B cell (primary cell): ENCODE results near the gene AKAP6. TPM values are rescaled to one million over a fixed set of nuclear protein-coding genes. Genes with fewer than 3 reads are reported as not detected.

Experiments used
- ATAC-seq: fragments of 200-7000 bp; cut with Tn5 transposase; one replicate; pipeline ENCODE4 v1.10.0; 2021; ENCODE audit warnings: low read depth, mild to moderate bottlenecking, moderate number of reproducible peaks, moderate library complexity
- CTCF ChIA-PET: fragments of 350-600 bp; sonication (Branson Sonifier 250); formaldehyde crosslinking; loops from one replicate; lab custom pipeline; 2021; ENCODE audit warnings: antibody characterized with exemption, inconsistent platforms; lab: Charles Lee
- POLR2A ChIA-PET: fragments of 350-600 bp; sonication (Branson Sonifier 250); formaldehyde crosslinking; loops from one replicate; lab custom pipeline; 2021; ENCODE audit warnings: antibody characterized with exemption; lab: Charles Lee
- DNase-seq: peaks from one replicate; pipeline ENCODE4 v3.0.0; 2013
- H2AFZ ChIP-seq: 2 replicates; pipeline ENCODE4 v1.6.1; 2012; ENCODE audit warnings: mild to moderate bottlenecking, low read depth, low read length; ENCODE audit not compliant: insufficient read depth, poor library complexity, severe bottlenecking
- H3K27ac ChIP-seq, 2 donors: 1 replicate in 1 of 2; 2 replicates in 1 of 2; pipeline ENCODE4 v1.5.1; 2012 to 2013; ENCODE audit warnings: low read length in 2 of 2, mild to moderate bottlenecking in 2 of 2, moderate library complexity in 1 of 2
- H3K27me3 ChIP-seq, 4 experiments: fragments of 200-600 bp in 1 of 4; sonication (generic) in 1 of 4; replicated peaks in 1 of 4; 1 replicate in 2 of 4; 2 replicates in 2 of 4; pipeline versions ENCODE4 v1.6.1 to v1.7.0; 2013 to 2016; ENCODE audit warnings: low read length in 3 of 4, mild to moderate bottlenecking in 2 of 4, mixed read lengths in 1 of 4, moderate library complexity in 1 of 4; ENCODE audit not compliant: insufficient read depth in 4 of 4, control insufficient read depth in 3 of 4; ENCODE audit errors: control extremely low read depth in 1 of 4
- H3K36me3 ChIP-seq, 2 experiments: replicated peaks in 1 of 2; 1 replicate in 1 of 2; 2 replicates in 1 of 2; pipeline versions ENCODE4 v1.6.1 to v1.7.1; 2013; ENCODE audit warnings: low read length in 1 of 2; ENCODE audit not compliant: insufficient read depth in 2 of 2, control insufficient read depth in 1 of 2; ENCODE audit errors: control extremely low read depth in 1 of 2, extremely low read depth in 1 of 2
- H3K4me1 ChIP-seq, 2 donors: fragments of 200-600 bp in 1 of 2; sonication (generic) in 1 of 2; 1 replicate in 1 of 2; 2 replicates in 1 of 2; pipeline versions ENCODE4 v1.5.1 to v1.6.1; 2013 to 2017; ENCODE audit warnings: low read length in 2 of 2; ENCODE audit not compliant: control insufficient read depth in 2 of 2, insufficient read depth in 2 of 2
- H3K4me2 ChIP-seq: replicated peaks from 2 replicates; pipeline ENCODE3; 2012; ENCODE audit warnings: mild to moderate bottlenecking, low read depth, low read length; ENCODE audit not compliant: poor library complexity, severe bottlenecking
- H3K4me3 ChIP-seq, 5 experiments: fragments of 200-600 bp in 1 of 5; sonication (generic) in 1 of 5; 1 replicate in 3 of 5; 2 replicates in 2 of 5; pipeline versions ENCODE4 v1.5.1 to v1.7.0; 2011 to 2016; ENCODE audit warnings: low read length in 4 of 5, mild to moderate bottlenecking in 4 of 5, low read depth in 2 of 5, control low read depth in 1 of 5, moderate library complexity in 1 of 5; ENCODE audit not compliant: insufficient read depth in 1 of 5; ENCODE audit errors: control extremely low read depth in 1 of 5, extremely low read depth in 1 of 5
- H3K79me2 ChIP-seq: fragments of 200-600 bp; sonication (generic); one replicate; pipeline ENCODE4 v1.6.0; 2016; ENCODE audit warnings: low read length; ENCODE audit not compliant: control insufficient read depth, insufficient read depth
- H3K9ac ChIP-seq: fragments of 200-600 bp; sonication (generic); 2 replicates; pipeline ENCODE4 v1.6.1; 2017; ENCODE audit warnings: mild to moderate bottlenecking, low read length, moderate library complexity
- H3K9me3 ChIP-seq, 3 donors: one replicate each; pipeline versions ENCODE4 v1.6.1 to v1.7.1; 2013; ENCODE audit warnings: low read length in 2 of 3; ENCODE audit not compliant: control insufficient read depth in 2 of 3, insufficient read depth in 1 of 3; ENCODE audit errors: control extremely low read depth in 1 of 3
- H4K20me1 ChIP-seq: 2 replicates; pipeline ENCODE4 v1.6.0; 2012; ENCODE audit warnings: mild to moderate bottlenecking, low read length; ENCODE audit not compliant: insufficient read depth, control insufficient read depth, poor library complexity, severe bottlenecking
- H3K27ac Mint-ChIP-seq: one replicate; pipeline ENCODE4 v1.8.0; 2021; ENCODE audit warnings: mixed read lengths
- H3K27me3 Mint-ChIP-seq: one replicate; pipeline ENCODE4 v1.8.0; 2021; ENCODE audit warnings: mixed read lengths
- H3K4me1 Mint-ChIP-seq: one replicate; pipeline ENCODE4 v1.8.0; 2021; ENCODE audit warnings: mixed read lengths
- H3K4me3 Mint-ChIP-seq: one replicate; pipeline ENCODE4 v1.8.0; 2021; ENCODE audit warnings: mixed read lengths
- H3K9me3 Mint-ChIP-seq: one replicate; pipeline ENCODE4 v1.8.0; 2022; ENCODE audit warnings: mixed read lengths; ENCODE audit not compliant: insufficient read depth
- EZH2 ChIP-seq: IDR thresholded peaks from 2 replicates; pipeline ENCODE4 v1.6.1; 2012; ENCODE audit warnings: borderline replicate concordance, low read depth, mild to moderate bottlenecking, moderate library complexity, low read length; ENCODE audit not compliant: insufficient read depth, poor library complexity, severe bottlenecking
- WGBS: methylation state at CpG from one replicate; pipeline ENCODE4 v1.1.5; 2013; ENCODE audit warnings: missing lambda C conversion rate; ENCODE audit not compliant: insufficient coverage; 5-methylcytosine and 5-hydroxymethylcytosine counted together
- intact Hi-C: fragments of 100-400 bp; cut with micrococcal nuclease; formaldehyde crosslinking; loops from one replicate; pipeline ENCODE4 v1.10.0; 2022
- polyA plus RNA-seq: library from polyadenylated mRNA; depleted of rRNA; stranded (reverse); fragments of >200 nt; gene quantifications from 2 replicates; pipeline ENCODE4 v1.2.3, GENCODE V29; 2012
- total RNA-seq, 2 donors: library from RNA; stranded (reverse); fragments of 120-200 nt in 1 of 2; gene quantifications; 1 replicate in 1 of 2; 2 replicates in 1 of 2; pipeline versions ENCODE4 v1.2.3 to v1.2.4, GENCODE V29; 2013 to 2022
- TF ChIP-seq, protein P1 (sequence below): fragments of 200-600 bp; IDR thresholded peaks from one replicate; pipeline ENCODE4 v1.8.0; 2022; ENCODE audit warnings: antibody characterized with exemption, mild to moderate bottlenecking

Gene AKAP6
- total and polyA plus RNA-seq, 2 donors (not counting 1 experiment from before 2014, with no cell fraction given): 1.4 to 2.8 TPM

DNA sequence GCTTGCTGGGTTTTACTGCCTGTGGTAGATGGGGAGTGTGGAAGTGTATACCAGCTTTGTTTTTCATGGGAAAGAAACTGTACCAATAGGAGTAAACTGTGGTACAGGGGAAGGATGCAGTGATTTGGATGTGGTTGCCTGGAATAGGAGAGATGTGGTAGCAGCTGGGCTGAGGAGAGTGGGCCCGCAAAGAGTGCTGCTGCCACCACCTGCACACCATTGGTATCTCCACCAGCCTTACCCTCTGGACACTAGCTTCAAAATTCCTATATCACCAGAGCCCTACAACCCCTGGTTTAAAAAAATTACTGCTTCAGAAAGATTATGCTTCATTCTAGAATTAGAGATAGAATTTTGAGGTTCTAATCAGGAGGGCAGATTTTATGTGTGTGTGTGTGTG lies 53.6 kb downstream of the AKAP6 start:
- H3K27ac Mint-ChIP-seq: no peak overlapping the region
- Histone ChIP-seq H3K4me3 (no peak overlapping the region), H4K20me1 (no peaks in the 10 kb centered on the region), H3K27me3 (no peaks in the 10 kb centered on the region), H3K79me2 (no peaks in the 10 kb centered on the region), H3K4me1 (no peaks in the 10 kb centered on the region), H2AFZ (no peak overlapping the region), H3K4me2 (no peak overlapping the region), H3K27ac (no peak overlapping the region), H3K9me3 (no peaks in the 10 kb centered on the region), H3K36me3 (no peaks in the 10 kb centered on the region), H3K9ac (no peak overlapping the region)
- H3K27me3 Mint-ChIP-seq: peaks cover 2% of the 10 kb centered on the region
- ChIA-PET CTCF (no interaction called here), POLR2A (no interaction called here)
- DNase-seq: no peak
- no peak overlapping the region for H3K4me3 Mint-ChIP-seq
- H3K4me1 Mint-ChIP-seq: no peaks in the 10 kb centered on the region
- intact Hi-C loops: no loop called here
- WGBS: no CpG with 5 or more reads among the region's 1 CpG
- no peak for TF ChIP-seq EZH2
- TF ChIP-seq, protein P1, sequence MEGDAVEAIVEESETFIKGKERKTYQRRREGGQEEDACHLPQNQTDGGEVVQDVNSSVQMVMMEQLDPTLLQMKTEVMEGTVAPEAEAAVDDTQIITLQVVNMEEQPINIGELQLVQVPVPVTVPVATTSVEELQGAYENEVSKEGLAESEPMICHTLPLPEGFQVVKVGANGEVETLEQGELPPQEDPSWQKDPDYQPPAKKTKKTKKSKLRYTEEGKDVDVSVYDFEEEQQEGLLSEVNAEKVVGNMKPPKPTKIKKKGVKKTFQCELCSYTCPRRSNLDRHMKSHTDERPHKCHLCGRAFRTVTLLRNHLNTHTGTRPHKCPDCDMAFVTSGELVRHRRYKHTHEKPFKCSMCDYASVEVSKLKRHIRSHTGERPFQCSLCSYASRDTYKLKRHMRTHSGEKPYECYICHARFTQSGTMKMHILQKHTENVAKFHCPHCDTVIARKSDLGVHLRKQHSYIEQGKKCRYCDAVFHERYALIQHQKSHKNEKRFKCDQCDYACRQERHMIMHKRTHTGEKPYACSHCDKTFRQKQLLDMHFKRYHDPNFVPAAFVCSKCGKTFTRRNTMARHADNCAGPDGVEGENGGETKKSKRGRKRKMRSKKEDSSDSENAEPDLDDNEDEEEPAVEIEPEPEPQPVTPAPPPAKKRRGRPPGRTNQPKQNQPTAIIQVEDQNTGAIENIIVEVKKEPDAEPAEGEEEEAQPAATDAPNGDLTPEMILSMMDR: no peak
- no peak for ATAC-seq
- H3K9me3 Mint-ChIP-seq: no peaks in the 10 kb centered on the region

DNA sequence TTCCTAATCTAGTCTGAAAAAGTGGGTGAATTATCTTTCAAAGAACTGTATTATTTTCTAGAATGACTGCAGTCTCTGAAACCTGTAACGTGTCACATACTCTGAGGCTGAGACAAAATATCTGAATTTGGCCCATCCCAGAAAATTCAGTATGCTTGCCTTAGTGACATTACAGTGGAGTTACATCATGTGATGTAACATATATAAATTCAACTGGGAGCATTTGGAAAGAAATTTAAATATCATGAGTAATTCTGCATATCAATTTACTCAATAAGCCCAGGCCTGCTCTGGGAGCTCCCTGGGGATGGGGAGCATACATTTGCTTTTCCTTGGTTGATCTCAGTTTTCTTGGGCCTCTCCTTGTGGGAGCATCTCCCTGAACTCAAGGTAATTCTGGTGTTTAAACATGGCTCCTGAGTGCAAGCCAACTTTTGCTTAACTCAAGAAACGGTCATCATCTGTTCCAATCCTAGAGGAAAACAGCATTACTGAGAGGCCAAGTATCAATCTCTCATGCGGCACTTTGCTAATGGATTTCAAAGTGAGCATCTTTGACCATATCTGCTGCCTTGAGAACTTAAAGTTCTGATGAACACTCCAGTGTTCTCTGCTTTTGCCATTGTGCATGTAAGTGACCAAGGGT lies 54.4 kb downstream of the AKAP6 start:
- no peak for DNase-seq
- ChIA-PET POLR2A (no interaction called here), CTCF (no interaction called here)
- no peak overlapping the region for H3K9ac ChIP-seq
- ATAC-seq: no peak
- H3K36me3 ChIP-seq: no peaks in the 10 kb centered on the region
- H3K27me3 ChIP-seq: no peaks in the 10 kb centered on the region
- no peak overlapping the region for H3K4me2 ChIP-seq
- H3K4me1 Mint-ChIP-seq: no peaks in the 10 kb centered on the region
- no peaks in the 10 kb centered on the region for H4K20me1 ChIP-seq
- no peak overlapping the region for H3K27ac Mint-ChIP-seq
- TF ChIP-seq, protein P1: no peak
- TF ChIP-seq EZH2: no peak
- H3K9me3 Mint-ChIP-seq: no peaks in the 10 kb centered on the region
- no peaks in the 10 kb centered on the region for H3K4me1 ChIP-seq
- no peak overlapping the region for H3K4me3 ChIP-seq
- no peak overlapping the region for H3K4me3 Mint-ChIP-seq
- WGBS: 93% methylated on average over 2 of the region's 3 CpGs
- H3K9me3 ChIP-seq: no peaks in the 10 kb centered on the region
- no peak overlapping the region for H2AFZ ChIP-seq
- intact Hi-C loops: no loop called here
- no peak overlapping the region for H3K27ac ChIP-seq
- no peaks in the 10 kb centered on the region for H3K79me2 ChIP-seq
- H3K27me3 Mint-ChIP-seq: peaks cover 6% of the 10 kb centered on the region
